ENCODE results near the gene LRP11.
"Not testable (repeated sequence)": the region's sequence is repeated elsewhere in the genome, so short reads cannot be mapped to it uniquely, and the experiment has no call there.

Gene LRP11

GRCh38 chr6:149863698-149864577, at the start of gene LRP11:
TSS of gene LRP11 (minus strand) at chr6:149864359. CDS start at chr6:149864020, 339 bp downstream.
- DNase-seq (ENCODE audit: low spot score), result peak; percentile 80

GRCh38 chr6:149913540-149914240, 49.5 kb upstream of the LRP11 start:
- no peak for DNase-seq (ENCODE audit: low spot score)

GRCh38 chr6:149913085-149913484, 48.9 kb upstream of the LRP11 start:
- no peak for DNase-seq (ENCODE audit: low spot score)

- DNase-seq (ENCODE audit: low spot score), result not testable (repeated sequence)
Observed at GRCh38 chr6:149912680-149913079, 48.5 kb upstream of the LRP11 start.

- DNase-seq (ENCODE audit: low spot score), result no peak
Observed at GRCh38 chr6:149910721-149911151, 46.6 kb upstream of the LRP11 start.

- no peak for DNase-seq (ENCODE audit: low spot score)
Observed at GRCh38 chr6:149909701-149910470, 45.7 kb upstream of the LRP11 start.

GRCh38 chr6:149908480-149908879, 44.3 kb upstream of the LRP11 start:
- DNase-seq (ENCODE audit: low spot score), result not testable (repeated sequence)

GRCh38 chr6:149907317-149907716, 43.2 kb upstream of the LRP11 start:
- DNase-seq (ENCODE audit: low spot score), result no peak

GRCh38 chr6:149906405-149906804, 42.2 kb upstream of the LRP11 start:
- DNase-seq (ENCODE audit: low spot score), result no peak

GRCh38 chr6:149905911-149906371, 41.8 kb upstream of the LRP11 start:
- DNase-seq (ENCODE audit: low spot score), result no peak

- DNase-seq (ENCODE audit: low spot score), result no peak
Observed at GRCh38 chr6:149905371-149905910, 41.3 kb upstream of the LRP11 start.

GRCh38 chr6:149904661-149905370, 40.7 kb upstream of the LRP11 start:
- no peak for DNase-seq (ENCODE audit: low spot score)

- no peak for DNase-seq (ENCODE audit: low spot score)
Observed at GRCh38 chr6:149903938-149904611, 39.9 kb upstream of the LRP11 start.

- no peak for DNase-seq (ENCODE audit: low spot score)
Observed at GRCh38 chr6:149901444-149902140, 37.4 kb upstream of the LRP11 start.

GRCh38 chr6:149900620-149901443, 36.7 kb upstream of the LRP11 start:
- DNase-seq (ENCODE audit: low spot score), result no peak

- DNase-seq (ENCODE audit: low spot score), result no peak
Observed at GRCh38 chr6:149899926-149900619, 35.9 kb upstream of the LRP11 start.

- no peak for DNase-seq (ENCODE audit: low spot score)
Observed at GRCh38 chr6:149899486-149899885, 35.3 kb upstream of the LRP11 start.

- no peak for DNase-seq (ENCODE audit: low spot score)
Observed at GRCh38 chr6:149898966-149899365, 34.8 kb upstream of the LRP11 start.

Measured in CD4-positive, alpha-beta T cell treated with Interleukin-2 at 100 ng/mL for 4 hours (primary cell).